ENCODE results near the gene ITPK1.

DNA sequence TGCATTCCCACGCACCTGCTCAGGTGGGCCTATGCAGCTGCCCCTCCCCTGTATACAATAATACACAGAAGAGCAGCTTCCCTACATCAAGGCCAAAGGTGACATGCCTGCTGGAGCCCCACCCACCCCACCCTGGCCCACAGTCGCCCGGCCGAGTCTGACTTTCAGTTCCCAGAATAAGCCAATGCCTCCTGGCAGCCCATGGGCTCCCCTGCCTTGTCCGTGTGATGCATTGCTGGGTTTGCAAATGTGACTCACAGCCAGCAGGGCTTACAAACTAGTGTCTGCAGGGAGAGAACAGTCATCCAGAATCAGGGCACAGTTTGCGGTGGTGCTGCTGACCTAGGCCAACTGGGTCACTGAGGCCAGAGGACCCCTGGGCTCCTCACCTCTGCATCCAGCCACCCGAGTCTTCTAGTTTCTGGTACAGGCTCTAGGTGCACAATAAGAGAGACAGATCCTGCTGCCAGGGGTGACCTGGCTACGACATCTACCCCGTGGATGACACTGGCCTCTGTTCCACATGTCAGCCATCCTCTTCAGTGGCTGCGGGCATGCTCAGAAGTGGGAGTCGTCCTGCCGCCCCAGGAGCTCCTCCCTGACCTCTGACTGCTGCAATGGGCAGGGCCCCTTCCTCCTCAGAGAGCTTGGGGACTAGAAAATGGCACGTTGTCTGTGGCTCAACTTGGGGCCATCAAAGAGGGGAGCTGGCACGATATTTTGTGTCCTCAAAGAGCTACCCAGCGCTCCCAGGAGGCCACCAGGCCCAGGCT lies 108.3 kb downstream of the ITPK1 start:
- TF ChIP-seq, protein P1, sequence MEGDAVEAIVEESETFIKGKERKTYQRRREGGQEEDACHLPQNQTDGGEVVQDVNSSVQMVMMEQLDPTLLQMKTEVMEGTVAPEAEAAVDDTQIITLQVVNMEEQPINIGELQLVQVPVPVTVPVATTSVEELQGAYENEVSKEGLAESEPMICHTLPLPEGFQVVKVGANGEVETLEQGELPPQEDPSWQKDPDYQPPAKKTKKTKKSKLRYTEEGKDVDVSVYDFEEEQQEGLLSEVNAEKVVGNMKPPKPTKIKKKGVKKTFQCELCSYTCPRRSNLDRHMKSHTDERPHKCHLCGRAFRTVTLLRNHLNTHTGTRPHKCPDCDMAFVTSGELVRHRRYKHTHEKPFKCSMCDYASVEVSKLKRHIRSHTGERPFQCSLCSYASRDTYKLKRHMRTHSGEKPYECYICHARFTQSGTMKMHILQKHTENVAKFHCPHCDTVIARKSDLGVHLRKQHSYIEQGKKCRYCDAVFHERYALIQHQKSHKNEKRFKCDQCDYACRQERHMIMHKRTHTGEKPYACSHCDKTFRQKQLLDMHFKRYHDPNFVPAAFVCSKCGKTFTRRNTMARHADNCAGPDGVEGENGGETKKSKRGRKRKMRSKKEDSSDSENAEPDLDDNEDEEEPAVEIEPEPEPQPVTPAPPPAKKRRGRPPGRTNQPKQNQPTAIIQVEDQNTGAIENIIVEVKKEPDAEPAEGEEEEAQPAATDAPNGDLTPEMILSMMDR (conservative IDR thresholded peaks at IDR 0.05; ENCODE audit: low read depth in 2 of 2) = no peak
- TF ChIP-seq EZH2phosphoT487 (IDR thresholded peaks at IDR 0.05; ENCODE audit: unreplicated experiment) (no peak), ZNF114 (CRISPR knock-in tag; IDR thresholded peaks at IDR 0.05) (no peak)
- TF ChIP-seq, protein P2, sequence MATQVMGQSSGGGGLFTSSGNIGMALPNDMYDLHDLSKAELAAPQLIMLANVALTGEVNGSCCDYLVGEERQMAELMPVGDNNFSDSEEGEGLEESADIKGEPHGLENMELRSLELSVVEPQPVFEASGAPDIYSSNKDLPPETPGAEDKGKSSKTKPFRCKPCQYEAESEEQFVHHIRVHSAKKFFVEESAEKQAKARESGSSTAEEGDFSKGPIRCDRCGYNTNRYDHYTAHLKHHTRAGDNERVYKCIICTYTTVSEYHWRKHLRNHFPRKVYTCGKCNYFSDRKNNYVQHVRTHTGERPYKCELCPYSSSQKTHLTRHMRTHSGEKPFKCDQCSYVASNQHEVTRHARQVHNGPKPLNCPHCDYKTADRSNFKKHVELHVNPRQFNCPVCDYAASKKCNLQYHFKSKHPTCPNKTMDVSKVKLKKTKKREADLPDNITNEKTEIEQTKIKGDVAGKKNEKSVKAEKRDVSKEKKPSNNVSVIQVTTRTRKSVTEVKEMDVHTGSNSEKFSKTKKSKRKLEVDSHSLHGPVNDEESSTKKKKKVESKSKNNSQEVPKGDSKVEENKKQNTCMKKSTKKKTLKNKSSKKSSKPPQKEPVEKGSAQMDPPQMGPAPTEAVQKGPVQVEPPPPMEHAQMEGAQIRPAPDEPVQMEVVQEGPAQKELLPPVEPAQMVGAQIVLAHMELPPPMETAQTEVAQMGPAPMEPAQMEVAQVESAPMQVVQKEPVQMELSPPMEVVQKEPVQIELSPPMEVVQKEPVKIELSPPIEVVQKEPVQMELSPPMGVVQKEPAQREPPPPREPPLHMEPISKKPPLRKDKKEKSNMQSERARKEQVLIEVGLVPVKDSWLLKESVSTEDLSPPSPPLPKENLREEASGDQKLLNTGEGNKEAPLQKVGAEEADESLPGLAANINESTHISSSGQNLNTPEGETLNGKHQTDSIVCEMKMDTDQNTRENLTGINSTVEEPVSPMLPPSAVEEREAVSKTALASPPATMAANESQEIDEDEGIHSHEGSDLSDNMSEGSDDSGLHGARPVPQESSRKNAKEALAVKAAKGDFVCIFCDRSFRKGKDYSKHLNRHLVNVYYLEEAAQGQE (IDR thresholded peaks at IDR 0.05; ENCODE audit: unreplicated experiment) = no peak

Data from GM23338 (cell line).